ENCODE data around the gene SENP8. TPM values are rescaled to one million over a fixed set of nuclear protein-coding genes. Genes with fewer than 3 reads are reported as not detected.

Gene SENP8
- total and polyA plus RNA-seq, 2 of the 13 experiments (the other 11 are each of a cell fraction or from before 2014, with no cell fraction given): 2.7 to 3.0 TPM

- TF ChIP-seq PBX3 (CRISPR knock-in tag; IDR thresholded peaks at IDR 0.05; ENCODE audit: borderline replicate concordance) (no peak), ERF (CRISPR knock-in tag; IDR thresholded peaks at IDR 0.05) (peak; percentile 44; the same call in 1 of the 2 replicates), JUNB (CRISPR knock-in tag; IDR thresholded peaks at IDR 0.05; ENCODE audit: borderline replicate concordance) (no peak), NAIF1 (CRISPR knock-in tag; IDR thresholded peaks at IDR 0.05; ENCODE audit: borderline replicate concordance) (no peak), TIGD3 (CRISPR knock-in tag; IDR thresholded peaks at IDR 0.05; ENCODE audit: borderline replicate concordance) (no peak), ZNF18 (CRISPR knock-in tag; IDR thresholded peaks at IDR 0.05; ENCODE audit: insufficient replicate concordance) (no peak), ZMYM4 (CRISPR knock-in tag; IDR thresholded peaks at IDR 0.05) (no peak), HNF4G (IDR thresholded peaks at IDR 0.05; ENCODE audit: borderline replicate concordance, low read depth, low read length) (no peak), HNF4G (CRISPR knock-in tag; IDR thresholded peaks at IDR 0.05; ENCODE audit: borderline replicate concordance, low read depth) (no peak), ZC3H4 (CRISPR knock-in tag; IDR thresholded peaks at IDR 0.05; ENCODE audit: borderline replicate concordance) (no peak), ZNF44 (CRISPR knock-in tag; IDR thresholded peaks at IDR 0.05) (no peak), ATRX (CRISPR knock-in tag; IDR thresholded peaks at IDR 0.05; ENCODE audit: borderline replicate concordance) (no peak), HNRNPH1 (optimal IDR thresholded peaks at IDR 0.05; ENCODE audit: low read depth, low read length) (no peak), NR2F1 (CRISPR knock-in tag; IDR thresholded peaks at IDR 0.05) (no peak), ZNF512B (CRISPR knock-in tag; IDR thresholded peaks at IDR 0.05; ENCODE audit: borderline replicate concordance) (0 out of 2 replicates have a peak, but pooled peaks have one; percentile 32), THAP9 (CRISPR knock-in tag; IDR thresholded peaks at IDR 0.05; ENCODE audit: borderline replicate concordance) (peak; percentile 44; the same call in 1 of the 2 replicates)
These were observed 37.7 kb downstream of the SENP8 start (continued) for GRCh38 chr15:72155635-72156616.

All from HepG2 (cell line).